HEK293T (cell line): Measurements from ENCODE around the gene LGI4.

Source experiments
- CTCF ChIA-PET: fragments of 350-600 bp; formaldehyde crosslinking; extraction: SDS; loops from one replicate; lab custom pipeline; 2021; ENCODE audit warnings: antibody characterized with exemption, inconsistent platforms; lab: Yijun Ruan, JAX
- POLR2A ChIA-PET: fragments of 350-600 bp; formaldehyde crosslinking; extraction: SDS; loops from one replicate; lab custom pipeline; 2020; ENCODE audit warnings: antibody characterized with exemption, inconsistent platforms; lab: Yijun Ruan, JAX
- DNase-seq: peaks from one replicate; pipeline ENCODE4 v3.0.0; 2012; ENCODE audit warnings: mixed read lengths; ENCODE audit errors: extremely low spot score
- ARNT ChIP-seq: fragments of 450-650 bp; IDR thresholded peaks from 2 replicates; pipeline ENCODE4 v1.6.1; 2017; ENCODE audit warnings: mild to moderate bottlenecking
- BHLHE40 ChIP-seq: fragments of 450-650 bp; IDR thresholded peaks from 2 replicates; pipeline ENCODE4 v1.6.1; 2016; ENCODE audit warnings: mild to moderate bottlenecking, moderate library complexity, borderline replicate concordance
- CTBP1 ChIP-seq: fragments of 450-650 bp; IDR thresholded peaks from 2 replicates; pipeline ENCODE4 v1.6.1; 2016; ENCODE audit warnings: borderline replicate concordance
- ELF4 ChIP-seq: fragments of 450-650 bp; IDR thresholded peaks from 2 replicates; pipeline ENCODE4 v1.6.1; 2017; ENCODE audit warnings: antibody characterized with exemption
- FOXA1 ChIP-seq: fragments of 450-650 bp; IDR thresholded peaks from 2 replicates; pipeline ENCODE4 v1.6.1; 2016; ENCODE audit warnings: mild to moderate bottlenecking
- FOXK2 ChIP-seq: fragments of 450-650 bp; IDR thresholded peaks from 2 replicates; pipeline ENCODE4 v1.6.1; 2016; ENCODE audit warnings: mild to moderate bottlenecking
- FOXM1 ChIP-seq: fragments of 450-650 bp; IDR thresholded peaks from 2 replicates; pipeline ENCODE4 v1.6.1; 2017; ENCODE audit warnings: mild to moderate bottlenecking, borderline replicate concordance
- HDGF ChIP-seq: fragments of 450-650 bp; IDR thresholded peaks from 2 replicates; pipeline ENCODE4 v1.6.1; 2017; ENCODE audit warnings: antibody characterized with exemption, borderline replicate concordance
- L3MBTL2 ChIP-seq: fragments of 450-650 bp; conservative IDR thresholded peaks from 2 replicates; pipeline ENCODE4 v1.6.1; 2016; ENCODE audit warnings: mild to moderate bottlenecking
- LEF1 ChIP-seq: fragments of 450-650 bp; IDR thresholded peaks from 2 replicates; pipeline ENCODE4 v1.6.1; 2017; ENCODE audit warnings: mild to moderate bottlenecking, borderline replicate concordance
- NFRKB ChIP-seq: fragments of 450-650 bp; IDR thresholded peaks from 2 replicates; pipeline ENCODE4 v1.6.1; 2016; ENCODE audit warnings: mild to moderate bottlenecking, moderate library complexity
- SP1 ChIP-seq: fragments of 450-650 bp; IDR thresholded peaks from 2 replicates; pipeline ENCODE4 v1.6.1; 2017
- SUZ12 ChIP-seq: fragments of 450-650 bp; IDR thresholded peaks from 2 replicates; pipeline ENCODE4 v1.6.1; 2016; ENCODE audit warnings: mild to moderate bottlenecking
- TARDBP ChIP-seq: fragments of 450-650 bp; IDR thresholded peaks from 2 replicates; pipeline ENCODE4 v1.6.1; 2016
- ZNF384 ChIP-seq: fragments of 450-650 bp; IDR thresholded peaks from 2 replicates; pipeline ENCODE4 v1.6.1; 2016
- TF ChIP-seq, protein P1 (sequence below): fragments of 450-650 bp; IDR thresholded peaks from 2 replicates; pipeline ENCODE4 v1.6.1; 2016

The LGI4 gene

DNA sequence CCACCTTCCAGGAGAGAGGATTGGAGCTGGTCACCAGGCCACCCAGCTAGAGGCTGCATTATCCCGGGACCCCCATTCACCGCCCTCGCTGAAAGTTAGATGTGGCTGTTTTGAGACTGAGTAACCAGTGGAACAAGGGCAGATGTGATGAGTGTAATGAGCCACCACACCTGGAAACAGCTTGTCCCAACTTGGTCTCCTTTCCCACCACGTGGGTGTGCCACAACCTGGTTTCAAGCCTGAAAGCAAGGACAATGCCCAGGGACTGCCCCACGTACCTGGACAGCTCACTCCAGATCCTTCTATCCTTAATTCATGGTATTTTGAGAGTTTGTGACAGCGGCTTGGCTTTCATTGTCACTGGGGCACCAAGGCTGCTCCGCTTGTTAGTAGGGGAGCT, 7.0 kb downstream of the LGI4 start:
- TF ChIP-seq TARDBP, result no peak
- no peak for TF ChIP-seq SP1
- TF ChIP-seq FOXM1, result no peak
- no peak for TF ChIP-seq ELF4
- TF ChIP-seq ZNF384, result no peak
- TF ChIP-seq CTBP1, result no peak
- TF ChIP-seq, protein P1, sequence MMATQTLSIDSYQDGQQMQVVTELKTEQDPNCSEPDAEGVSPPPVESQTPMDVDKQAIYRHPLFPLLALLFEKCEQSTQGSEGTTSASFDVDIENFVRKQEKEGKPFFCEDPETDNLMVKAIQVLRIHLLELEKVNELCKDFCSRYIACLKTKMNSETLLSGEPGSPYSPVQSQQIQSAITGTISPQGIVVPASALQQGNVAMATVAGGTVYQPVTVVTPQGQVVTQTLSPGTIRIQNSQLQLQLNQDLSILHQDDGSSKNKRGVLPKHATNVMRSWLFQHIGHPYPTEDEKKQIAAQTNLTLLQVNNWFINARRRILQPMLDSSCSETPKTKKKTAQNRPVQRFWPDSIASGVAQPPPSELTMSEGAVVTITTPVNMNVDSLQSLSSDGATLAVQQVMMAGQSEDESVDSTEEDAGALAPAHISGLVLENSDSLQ, result no peak
- TF ChIP-seq L3MBTL2, result no peak
- TF ChIP-seq NFRKB, result no peak
- TF ChIP-seq FOXK2, result no peak
- no peak for TF ChIP-seq ARNT
- no peak for TF ChIP-seq BHLHE40
- TF ChIP-seq FOXA1, result no peak
- TF ChIP-seq HDGF, result no peak
- no peak for TF ChIP-seq SUZ12
- no peak for TF ChIP-seq LEF1
- CTCF ChIA-PET, result interaction anchor here (0.7 kb wide), 1 partner anchor 13 kb away, joined by 3 read pairs; no protein-coding TSS in a partner anchor
- no peak for DNase-seq
- POLR2A ChIA-PET, result interaction anchor here (1.0 kb wide), 1 partner anchor 14 kb away, joined by 4 read pairs; no protein-coding TSS in a partner anchor

DNA sequence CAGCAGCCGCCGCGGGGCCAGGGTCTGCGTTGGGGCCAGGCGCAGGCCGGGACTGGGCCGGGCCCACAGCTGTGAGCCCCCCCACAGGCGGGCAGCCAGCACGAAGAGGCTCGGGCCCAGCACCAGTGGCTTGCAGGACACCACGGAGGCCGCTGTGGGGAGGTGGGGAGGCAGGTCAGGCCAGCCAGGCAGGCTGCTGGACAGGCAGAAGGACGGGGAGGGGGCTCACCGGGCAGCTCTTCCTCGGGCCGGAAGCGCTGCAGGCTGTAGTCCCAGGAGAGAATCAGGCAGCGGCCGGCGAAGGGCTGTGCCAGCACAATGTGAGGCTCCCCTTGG, 8.3 kb downstream of the LGI4 start:
- no peak for DNase-seq
- TF ChIP-seq ELF4 (no peak), ZNF384 (no peak), NFRKB (no peak), FOXK2 (no peak), TARDBP (no peak), SP1 (no peak), FOXM1 (no peak), L3MBTL2 (no peak), LEF1 (no peak), ARNT (no peak), HDGF (no peak), BHLHE40 (no peak), SUZ12 (no peak), CTBP1 (no peak), FOXA1 (no peak)
- TF ChIP-seq, protein P1, result no peak
- ChIA-PET POLR2A (no interaction called here), CTCF (interaction anchor here (0.6 to 1.3 kb wide), 2 partner anchors 9 to 82 kb away, joined by 3 to 4 read pairs; no protein-coding TSS in a partner anchor)

DNA sequence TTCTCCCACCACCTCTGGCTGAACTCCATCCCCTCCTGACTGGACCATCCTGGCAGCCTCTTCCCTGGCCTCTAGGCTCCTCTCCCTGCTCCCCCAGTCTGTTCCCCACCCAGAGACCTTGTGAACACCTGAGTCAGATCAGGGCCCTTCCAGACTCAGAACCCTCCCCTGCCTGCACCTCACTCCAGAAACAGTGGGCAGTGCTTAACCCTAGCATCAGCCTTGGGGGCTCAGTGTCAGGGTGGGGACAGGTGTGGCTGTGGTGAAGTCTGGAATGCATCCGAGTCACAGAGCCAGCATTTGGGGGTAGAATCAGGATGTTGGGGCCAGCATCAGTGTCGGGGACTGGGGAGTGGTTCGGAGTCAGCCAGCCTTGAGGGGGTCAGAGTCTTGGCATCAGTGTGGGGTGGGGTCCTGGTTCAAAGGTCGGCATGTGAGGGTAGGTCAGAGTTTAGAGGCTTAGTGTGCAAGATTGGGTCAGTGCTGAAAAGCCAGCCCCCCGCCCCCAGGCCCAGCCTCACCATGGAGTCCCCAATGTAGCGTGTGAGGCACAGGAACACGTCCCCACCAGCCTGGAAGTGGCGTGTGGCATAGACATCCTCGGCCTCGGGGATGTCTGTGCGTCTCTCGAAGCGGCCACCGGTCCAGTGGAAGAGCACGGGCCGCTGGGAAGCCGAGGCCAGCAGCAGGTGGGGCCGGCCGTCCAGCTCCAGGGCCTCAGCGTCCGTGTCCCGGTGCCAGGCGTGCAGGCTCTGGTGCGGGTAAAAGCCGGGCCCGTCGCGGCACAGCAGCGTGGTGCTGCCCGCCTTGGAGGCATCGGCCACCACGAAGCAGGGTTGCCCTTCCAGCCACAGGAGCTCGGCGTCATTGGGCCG, 8.9 kb downstream of the LGI4 start:
- TF ChIP-seq LEF1 (no peak), HDGF (no peak), NFRKB (no peak), BHLHE40 (no peak), CTBP1 (no peak), ELF4 (no peak), SP1 (no peak), ARNT (no peak), FOXK2 (no peak), ZNF384 (no peak)

DNA sequence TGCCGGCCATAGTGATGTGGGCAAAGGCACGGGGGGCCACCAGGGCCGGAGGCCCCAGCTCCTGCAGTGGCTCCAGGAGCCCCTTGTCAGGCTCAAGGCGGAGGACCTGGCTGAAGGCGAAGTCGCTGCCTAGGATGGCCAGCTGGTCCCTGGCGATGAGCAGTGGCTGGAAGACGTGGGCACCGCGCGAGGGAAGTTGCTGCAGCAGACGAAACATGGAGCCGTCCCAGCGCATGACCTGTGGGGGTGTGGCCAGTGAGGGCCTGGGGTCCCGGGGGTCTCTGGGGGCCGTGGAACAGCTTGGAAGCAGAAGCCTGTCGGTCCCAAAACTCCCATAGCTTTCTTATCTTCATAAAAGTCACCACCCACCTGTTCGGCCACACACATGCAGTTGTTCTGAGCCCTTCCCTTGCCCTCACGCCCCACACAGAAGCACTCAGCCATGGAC, 9.6 kb downstream of the LGI4 start:
- POLR2A ChIA-PET, result interaction anchor here (1.0 to 1.5 kb wide), 3 partner anchors 11 to 79 kb away, joined by 4 to 6 read pairs (median 4); no protein-coding TSS in a partner anchor

More for the DNA sequence above, 8.9 kb downstream of the LGI4 start:
- POLR2A ChIA-PET, result no interaction called here
- no peak for DNase-seq
- CTCF ChIA-PET, result interaction anchor here (0.6 to 1.3 kb wide), 3 partner anchors 10 to 81 kb away, joined by 3 to 4 read pairs (median 3); no protein-coding TSS in a partner anchor

More for the DNA sequence above, 9.6 kb downstream of the LGI4 start:
- CTCF ChIA-PET, result interaction anchor here (1.2 kb wide), 1 partner anchor 10 kb away, joined by 3 read pairs; no protein-coding TSS in a partner anchor
- no peak for DNase-seq
- TF ChIP-seq ARNT (no peak), SUZ12 (no peak), TARDBP (no peak), CTBP1 (no peak), FOXA1 (no peak), FOXM1 (no peak), FOXK2 (no peak), L3MBTL2 (no peak), ELF4 (no peak), SP1 (no peak), BHLHE40 (no peak), HDGF (no peak), ZNF384 (no peak), NFRKB (no peak), LEF1 (no peak)
- TF ChIP-seq, protein P1, result no peak
